ENCODE measurements around the gene VEPH1. TPM values are rescaled to one million over a fixed set of nuclear protein-coding genes. Genes with fewer than 3 reads are reported as not detected.

The VEPH1 gene
- total RNA-seq, 1 experiment from 2014 or later = 0.51 TPM

DNA sequence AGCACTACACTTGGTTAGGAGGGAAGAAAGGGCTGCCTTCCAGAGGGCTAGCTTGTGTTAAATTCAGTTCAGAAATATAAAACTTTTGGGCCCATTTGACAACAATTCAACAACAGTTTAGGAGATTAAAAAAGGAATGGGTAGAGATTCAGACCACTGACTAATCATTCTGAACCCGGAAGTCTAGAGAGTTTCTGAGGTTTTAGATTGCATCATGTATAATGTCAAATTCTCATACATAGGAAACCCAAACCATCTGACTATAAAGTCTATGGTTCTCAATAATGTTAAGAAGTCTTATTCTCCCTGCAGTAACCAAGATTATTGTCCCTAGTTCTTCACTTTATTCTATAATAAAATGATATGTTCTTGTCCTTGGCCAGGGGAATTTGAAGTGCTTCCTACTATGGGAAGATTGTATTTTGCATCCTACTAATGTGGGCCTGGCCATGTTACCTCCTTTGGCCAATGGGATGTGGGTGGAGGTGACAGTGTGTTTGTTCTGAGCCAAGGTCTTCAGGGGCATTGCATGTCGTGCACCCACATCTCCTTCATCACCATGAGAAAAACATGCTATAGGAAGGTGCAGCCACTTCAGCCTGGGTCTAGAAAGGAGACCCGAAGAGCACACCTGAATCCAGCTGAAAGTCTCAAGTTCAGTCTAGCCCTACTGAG lies 276.9 kb downstream of the VEPH1 start:
- CTCF ChIA-PET = no interaction called here
- in situ Hi-C loops (cut with HindIII; ENCODE audit: low pct_unique_long_range_greater_than_20kb, low sequenced_read_pairs) (no loop called here), intact Hi-C loops (cut with micrococcal nuclease; ENCODE audit: unreplicated experiment) (no loop called here)
- DNase-seq (ENCODE audit: low read depth, low spot score) (no peak), ATAC-seq (no peak)
- no peak overlapping the region for H3K27ac ChIP-seq (ENCODE audit: low read length)
- BruUV-seq (replicated peaks) = no TSS peak
- no peaks in the 10 kb centered on the region for H3K4me1 ChIP-seq (ENCODE audit: control insufficient read depth, insufficient read depth, low read length)
- no peaks in the 10 kb centered on the region for H3K9me3 ChIP-seq (ENCODE audit: control insufficient read depth, insufficient read depth, low read depth, low read length)
- H3K4me3 ChIP-seq (ENCODE audit: low read depth in 2 of 2, low read length in 2 of 2) = no peak overlapping the region
- TF ChIP-seq, protein P1, sequence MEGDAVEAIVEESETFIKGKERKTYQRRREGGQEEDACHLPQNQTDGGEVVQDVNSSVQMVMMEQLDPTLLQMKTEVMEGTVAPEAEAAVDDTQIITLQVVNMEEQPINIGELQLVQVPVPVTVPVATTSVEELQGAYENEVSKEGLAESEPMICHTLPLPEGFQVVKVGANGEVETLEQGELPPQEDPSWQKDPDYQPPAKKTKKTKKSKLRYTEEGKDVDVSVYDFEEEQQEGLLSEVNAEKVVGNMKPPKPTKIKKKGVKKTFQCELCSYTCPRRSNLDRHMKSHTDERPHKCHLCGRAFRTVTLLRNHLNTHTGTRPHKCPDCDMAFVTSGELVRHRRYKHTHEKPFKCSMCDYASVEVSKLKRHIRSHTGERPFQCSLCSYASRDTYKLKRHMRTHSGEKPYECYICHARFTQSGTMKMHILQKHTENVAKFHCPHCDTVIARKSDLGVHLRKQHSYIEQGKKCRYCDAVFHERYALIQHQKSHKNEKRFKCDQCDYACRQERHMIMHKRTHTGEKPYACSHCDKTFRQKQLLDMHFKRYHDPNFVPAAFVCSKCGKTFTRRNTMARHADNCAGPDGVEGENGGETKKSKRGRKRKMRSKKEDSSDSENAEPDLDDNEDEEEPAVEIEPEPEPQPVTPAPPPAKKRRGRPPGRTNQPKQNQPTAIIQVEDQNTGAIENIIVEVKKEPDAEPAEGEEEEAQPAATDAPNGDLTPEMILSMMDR (IDR thresholded peaks at IDR 0.05) = no peak
- TF ChIP-seq, protein P2, sequence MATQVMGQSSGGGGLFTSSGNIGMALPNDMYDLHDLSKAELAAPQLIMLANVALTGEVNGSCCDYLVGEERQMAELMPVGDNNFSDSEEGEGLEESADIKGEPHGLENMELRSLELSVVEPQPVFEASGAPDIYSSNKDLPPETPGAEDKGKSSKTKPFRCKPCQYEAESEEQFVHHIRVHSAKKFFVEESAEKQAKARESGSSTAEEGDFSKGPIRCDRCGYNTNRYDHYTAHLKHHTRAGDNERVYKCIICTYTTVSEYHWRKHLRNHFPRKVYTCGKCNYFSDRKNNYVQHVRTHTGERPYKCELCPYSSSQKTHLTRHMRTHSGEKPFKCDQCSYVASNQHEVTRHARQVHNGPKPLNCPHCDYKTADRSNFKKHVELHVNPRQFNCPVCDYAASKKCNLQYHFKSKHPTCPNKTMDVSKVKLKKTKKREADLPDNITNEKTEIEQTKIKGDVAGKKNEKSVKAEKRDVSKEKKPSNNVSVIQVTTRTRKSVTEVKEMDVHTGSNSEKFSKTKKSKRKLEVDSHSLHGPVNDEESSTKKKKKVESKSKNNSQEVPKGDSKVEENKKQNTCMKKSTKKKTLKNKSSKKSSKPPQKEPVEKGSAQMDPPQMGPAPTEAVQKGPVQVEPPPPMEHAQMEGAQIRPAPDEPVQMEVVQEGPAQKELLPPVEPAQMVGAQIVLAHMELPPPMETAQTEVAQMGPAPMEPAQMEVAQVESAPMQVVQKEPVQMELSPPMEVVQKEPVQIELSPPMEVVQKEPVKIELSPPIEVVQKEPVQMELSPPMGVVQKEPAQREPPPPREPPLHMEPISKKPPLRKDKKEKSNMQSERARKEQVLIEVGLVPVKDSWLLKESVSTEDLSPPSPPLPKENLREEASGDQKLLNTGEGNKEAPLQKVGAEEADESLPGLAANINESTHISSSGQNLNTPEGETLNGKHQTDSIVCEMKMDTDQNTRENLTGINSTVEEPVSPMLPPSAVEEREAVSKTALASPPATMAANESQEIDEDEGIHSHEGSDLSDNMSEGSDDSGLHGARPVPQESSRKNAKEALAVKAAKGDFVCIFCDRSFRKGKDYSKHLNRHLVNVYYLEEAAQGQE (IDR thresholded peaks at IDR 0.05; ENCODE audit: insufficient read depth in 1 of 2, low read depth in 2 of 2, low read length in 1 of 2) = no peak
- TF ChIP-seq SIN3A (IDR thresholded peaks at IDR 0.05; ENCODE audit: borderline replicate concordance, insufficient read depth, low read depth, low read length) = no peak
- TF ChIP-seq TCF7L2 (IDR thresholded peaks at IDR 0.05; ENCODE audit: low read depth, low read length) = no peak
- TF ChIP-seq POLR2AphosphoS5 (IDR thresholded peaks at IDR 0.05; ENCODE audit: low read depth, low read length) = no peak
- H3K36me3 ChIP-seq (ENCODE audit: control insufficient read depth, insufficient read depth, low read length) = no peaks in the 10 kb centered on the region
- peaks cover 2% of the 10 kb centered on the region; the same call in 1 of the 2 replicates for H3K27me3 ChIP-seq (ENCODE audit: control insufficient read depth, insufficient read depth, low read length)
- POLR2A ChIA-PET = interaction anchor here (0.6 kb wide), 1 partner anchor 52 kb away, joined by 3 read pairs; no protein-coding TSS in a partner anchor

DNA sequence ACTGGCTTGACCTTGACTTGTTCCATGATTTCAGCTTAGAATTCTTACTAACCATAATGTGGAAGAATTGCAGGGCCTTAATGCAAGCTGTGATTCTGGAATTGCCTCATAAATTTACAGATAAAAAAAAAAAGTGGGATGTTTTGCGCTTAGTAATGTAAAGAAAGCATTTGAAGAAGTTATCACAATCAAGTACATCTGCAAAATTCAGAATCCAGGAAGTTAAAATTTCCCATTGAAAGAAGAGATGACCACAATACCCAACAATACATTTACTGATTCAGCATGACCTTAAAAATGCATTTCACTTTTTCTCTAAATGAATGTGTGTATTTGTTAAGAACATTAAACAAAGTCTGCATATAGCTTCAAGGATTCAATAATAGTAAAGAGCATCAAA lies 278.2 kb downstream of the VEPH1 start:
- TF ChIP-seq, protein P1 (IDR thresholded peaks at IDR 0.05) = no peak
- TF ChIP-seq TCF7L2 (IDR thresholded peaks at IDR 0.05; ENCODE audit: low read depth, low read length) (no peak), SIN3A (IDR thresholded peaks at IDR 0.05; ENCODE audit: borderline replicate concordance, insufficient read depth, low read depth, low read length) (no peak), POLR2AphosphoS5 (IDR thresholded peaks at IDR 0.05; ENCODE audit: low read depth, low read length) (no peak)
- TF ChIP-seq, protein P2 (IDR thresholded peaks at IDR 0.05; ENCODE audit: insufficient read depth in 1 of 2, low read depth in 2 of 2, low read length in 1 of 2) = no peak
- no peak overlapping the region for H3K27ac ChIP-seq (ENCODE audit: low read length)
- POLR2A ChIA-PET = no interaction called here
- no peaks in the 10 kb centered on the region for H3K9me3 ChIP-seq (ENCODE audit: control insufficient read depth, insufficient read depth, low read depth, low read length)
- no peak overlapping the region for H3K4me3 ChIP-seq (ENCODE audit: low read depth in 2 of 2, low read length in 2 of 2)
- CTCF ChIA-PET = interaction anchor here (0.7 kb wide), 1 partner anchor 280 kb away, joined by 3 read pairs; no protein-coding TSS in a partner anchor
- H3K27me3 ChIP-seq (ENCODE audit: control insufficient read depth, insufficient read depth, low read length) = peaks cover 2% of the 10 kb centered on the region; the same call in 1 of the 2 replicates
- H3K36me3 ChIP-seq (ENCODE audit: control insufficient read depth, insufficient read depth, low read length) = no peaks in the 10 kb centered on the region
- DNase-seq (ENCODE audit: low read depth, low spot score) = no peak
- no peak for ATAC-seq
- in situ Hi-C loops (cut with HindIII; ENCODE audit: low pct_unique_long_range_greater_than_20kb, low sequenced_read_pairs) (no loop called here), intact Hi-C loops (cut with micrococcal nuclease; ENCODE audit: unreplicated experiment) (no loop called here)
- no peaks in the 10 kb centered on the region for H3K4me1 ChIP-seq (ENCODE audit: control insufficient read depth, insufficient read depth, low read length)
- no TSS peak for BruUV-seq (replicated peaks)
